ENCODE data around the gene ZNF546. TPM values are rescaled to one million over a fixed set of nuclear protein-coding genes. Genes with fewer than 3 reads are reported as not detected.
"Not testable (repeated sequence)": the region's sequence is repeated elsewhere in the genome, so short reads cannot be mapped to it uniquely, and the experiment has no call there.

ZNF546 gene
- polyA plus RNA-seq, 1 experiment, result 2.4 TPM

- Histone ChIP-seq H3K27me3 (ENCODE audit: control insufficient read depth, insufficient read depth, low read length) (no peaks in the 10 kb centered on the region), H3K27ac (ENCODE audit: low read depth, low read length) (no peak overlapping the region), H3K4me3 (ENCODE audit: low read depth, low read length) (no peak overlapping the region), H3K9me3 (ENCODE audit: control insufficient read depth, insufficient read depth, low read length) (no peaks in the 10 kb centered on the region)
- no peak for DNase-seq (ENCODE audit: low read depth, low spot score)
- ChIA-PET CTCF (no interaction called here), POLR2A (no interaction called here)
- no peak for TF ChIP-seq CTCF (IDR thresholded peaks at IDR 0.05; ENCODE audit: low read depth, low read length)
These were observed 42.9 kb upstream of the ZNF546 start for GRCh38 chr19:39953915-39954314.

GRCh38 chr19:39957886-39958285 is 39.0 kb upstream of the ZNF546 start:
- H3K4me3 ChIP-seq (ENCODE audit: low read depth, low read length); POLR2A ChIA-PET; H3K27me3 ChIP-seq (ENCODE audit: control insufficient read depth, insufficient read depth, low read length); DNase-seq (ENCODE audit: low read depth, low spot score); H3K9me3 ChIP-seq (ENCODE audit: control insufficient read depth, insufficient read depth, low read length); H3K27ac ChIP-seq (ENCODE audit: low read depth, low read length): not testable (repeated sequence)
- CTCF ChIA-PET, result interaction anchor here (1.6 kb wide), 1 partner anchor 12 kb away, joined by 4 read pairs; no protein-coding TSS in a partner anchor

- H3K4me3 ChIP-seq (ENCODE audit: low read depth, low read length); DNase-seq (ENCODE audit: low read depth, low spot score); H3K27me3 ChIP-seq (ENCODE audit: control insufficient read depth, insufficient read depth, low read length); H3K9me3 ChIP-seq (ENCODE audit: control insufficient read depth, insufficient read depth, low read length); H3K27ac ChIP-seq (ENCODE audit: low read depth, low read length); POLR2A ChIA-PET; CTCF ChIA-PET: not testable (repeated sequence)
These were observed 37.9 kb upstream of the ZNF546 start for GRCh38 chr19:39958942-39959341.

GRCh38 chr19:39959407-39959806 is 37.5 kb upstream of the ZNF546 start:
- DNase-seq (ENCODE audit: low read depth, low spot score); H3K9me3 ChIP-seq (ENCODE audit: control insufficient read depth, insufficient read depth, low read length); POLR2A ChIA-PET; CTCF ChIA-PET; H3K27me3 ChIP-seq (ENCODE audit: control insufficient read depth, insufficient read depth, low read length); H3K27ac ChIP-seq (ENCODE audit: low read depth, low read length); H3K4me3 ChIP-seq (ENCODE audit: low read depth, low read length): not testable (repeated sequence)

- H3K27me3 ChIP-seq (ENCODE audit: control insufficient read depth, insufficient read depth, low read length), result no peaks in the 10 kb centered on the region
- ChIA-PET POLR2A (no interaction called here), CTCF (no interaction called here)
- H3K27ac ChIP-seq (ENCODE audit: low read depth, low read length), result no peak overlapping the region
- H3K4me3 ChIP-seq (ENCODE audit: low read depth, low read length), result no peak overlapping the region
- H3K9me3 ChIP-seq (ENCODE audit: control insufficient read depth, insufficient read depth, low read length), result no peaks in the 10 kb centered on the region
- no peak for TF ChIP-seq CTCF (IDR thresholded peaks at IDR 0.05; ENCODE audit: low read depth, low read length)
- no peak for DNase-seq (ENCODE audit: low read depth, low spot score)
These were observed 33.0 kb upstream of the ZNF546 start for GRCh38 chr19:39963898-39964297.

GRCh38 chr19:39966617-39967016 is 30.2 kb upstream of the ZNF546 start:
- H3K27ac ChIP-seq (ENCODE audit: low read depth, low read length), result no peak overlapping the region
- no peak overlapping the region for H3K4me3 ChIP-seq (ENCODE audit: low read depth, low read length)
- H3K9me3 ChIP-seq (ENCODE audit: control insufficient read depth, insufficient read depth, low read length), result no peaks in the 10 kb centered on the region; the same call in 1 of the 2 replicates
- POLR2A ChIA-PET, result no interaction called here
- no peak for DNase-seq (ENCODE audit: low read depth, low spot score)
- TF ChIP-seq CTCF (IDR thresholded peaks at IDR 0.05; ENCODE audit: low read depth, low read length), result no peak
- CTCF ChIA-PET, result interaction anchor here (1.3 kb wide), 1 partner anchor 174 kb away, joined by 8 read pairs; no protein-coding TSS in a partner anchor
- no peaks in the 10 kb centered on the region for H3K27me3 ChIP-seq (ENCODE audit: control insufficient read depth, insufficient read depth, low read length)

- TF ChIP-seq CTCF (IDR thresholded peaks at IDR 0.05; ENCODE audit: low read depth, low read length), result no peak
- no peaks in the 10 kb centered on the region; the same call in 1 of the 2 replicates for H3K9me3 ChIP-seq (ENCODE audit: control insufficient read depth, insufficient read depth, low read length)
- H3K4me3 ChIP-seq (ENCODE audit: low read depth, low read length), result no peak overlapping the region
- POLR2A ChIA-PET, result no interaction called here
- no peak overlapping the region for H3K27ac ChIP-seq (ENCODE audit: low read depth, low read length)
- no peaks in the 10 kb centered on the region for H3K27me3 ChIP-seq (ENCODE audit: control insufficient read depth, insufficient read depth, low read length)
- CTCF ChIA-PET, result interaction anchor here (1.3 to 4.6 kb wide), 2 partner anchors 124 to 175 kb away, joined by 8 to 72 read pairs; partner anchors contain the start of gene FBL
- DNase-seq (ENCODE audit: low read depth, low spot score), result no peak
These were observed 29.3 kb upstream of the ZNF546 start for GRCh38 chr19:39967561-39967960.

Measured in AG04450 (cell line).